Activated CD8-positive, alpha-beta T cell treated with anti-CD3 and anti-CD28 coated beads, Interleukin-2, amount 10 ng/mL, durations not matched to agents 7 days and 5 days (primary cell): Measurements from ENCODE around the gene CCDC39. TPM values are rescaled to one million over a fixed set of nuclear protein-coding genes. Genes with fewer than 3 reads are reported as not detected.
"Not testable (repeated sequence)": the region's sequence is repeated elsewhere in the genome, so short reads cannot be mapped to it uniquely, and the experiment has no call there.

Source experiments
- ATAC-seq: fragments of 150-1000 bp; cut with Tn5 transposase; one replicate; pipeline ENCODE4 v1.10.0; 2021; ENCODE audit warnings: moderate library complexity
- CTCF ChIA-PET: fragments of 350-600 bp; sonication (Branson Sonifier 250); formaldehyde crosslinking; loops from one replicate; lab custom pipeline; 2021; ENCODE audit warnings: antibody characterized with exemption; lab: Charles Lee
- POLR2A ChIA-PET: fragments of 350-600 bp; sonication (Branson Sonifier 250); formaldehyde crosslinking; loops from one replicate; lab custom pipeline; 2021; ENCODE audit warnings: antibody characterized with exemption; lab: Charles Lee
- DNase-seq: peaks from one replicate; pipeline ENCODE4 v3.0.0-alpha.2; 2020
- H3K27ac Mint-ChIP-seq: one replicate; pipeline ENCODE4 v1.8.0; 2021; ENCODE audit warnings: mild to moderate bottlenecking, mixed read lengths
- H3K27me3 Mint-ChIP-seq: one replicate; pipeline ENCODE4 v1.8.0; 2021; ENCODE audit warnings: low read depth, mixed read lengths
- H3K36me3 Mint-ChIP-seq: one replicate; pipeline ENCODE4 v1.8.0; 2021; ENCODE audit warnings: low read depth, mixed read lengths
- H3K4me1 Mint-ChIP-seq: one replicate; pipeline ENCODE4 v1.8.0; 2021; ENCODE audit warnings: low read depth, mixed read lengths
- H3K4me3 Mint-ChIP-seq: one replicate; pipeline ENCODE4 v1.8.0; 2021; ENCODE audit warnings: mild to moderate bottlenecking, mixed read lengths
- H3K9me3 Mint-ChIP-seq: one replicate; pipeline ENCODE4 v1.8.0; 2022; ENCODE audit warnings: mixed read lengths; ENCODE audit not compliant: insufficient read depth
- total RNA-seq, 2 experiments: library from RNA; stranded (reverse); gene quantifications; one replicate each; pipeline ENCODE4 v1.2.3, GENCODE V29; 2021

Gene CCDC39
- total RNA-seq, 2 experiments from 2014 or later, result not detected

DNA sequence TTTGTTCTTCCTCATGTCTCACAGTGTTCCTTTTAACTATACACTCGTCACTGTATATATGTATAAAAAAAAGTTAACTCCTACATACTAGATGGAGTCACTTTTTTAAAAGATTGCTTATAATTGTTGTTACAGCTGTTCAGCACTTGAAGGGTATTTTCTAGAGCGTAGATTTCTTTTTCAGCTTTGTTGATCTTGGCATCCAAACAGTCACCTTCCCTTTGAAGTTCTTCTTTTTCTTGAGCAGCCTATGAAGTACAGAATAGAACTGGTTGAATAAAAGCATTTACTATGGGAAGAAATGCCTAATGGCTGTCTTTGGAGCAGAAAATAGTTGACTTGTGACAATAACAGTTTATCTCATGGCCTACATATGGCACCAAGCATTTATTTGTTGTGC is 59.6 kb downstream of the CCDC39 start:
- POLR2A ChIA-PET, result no interaction called here
- CTCF ChIA-PET, result no interaction called here
- no peak overlapping the region for H3K27ac Mint-ChIP-seq
- H3K4me3 Mint-ChIP-seq, result no peak overlapping the region
- H3K27me3 Mint-ChIP-seq, result no peaks in the 10 kb centered on the region
- ATAC-seq, result no peak
- peaks cover under 1% of the 10 kb centered on the region for H3K9me3 Mint-ChIP-seq
- DNase-seq, result no peak
- H3K4me1 Mint-ChIP-seq, result peaks cover 5% of the 10 kb centered on the region
- H3K36me3 Mint-ChIP-seq, result peaks cover 58% of the 10 kb centered on the region

DNA sequence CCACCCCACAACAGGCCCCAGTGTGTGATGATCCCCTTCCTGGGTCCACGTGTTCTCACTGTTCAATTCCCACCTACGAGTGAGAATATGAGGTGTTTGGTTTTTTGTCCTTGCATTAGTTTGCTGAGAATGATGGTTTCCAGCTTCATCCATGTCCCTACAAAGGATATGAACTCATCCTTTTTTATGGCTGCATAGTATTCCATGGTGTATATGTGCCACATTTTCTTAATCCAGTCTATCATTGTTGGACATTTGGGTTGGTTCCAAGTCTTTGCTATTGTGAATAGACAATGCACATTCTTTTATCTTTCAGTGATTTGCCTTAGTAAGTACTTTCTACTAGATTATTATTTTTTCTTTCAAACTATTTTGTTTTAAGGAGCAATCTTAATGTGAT is 60.7 kb downstream of the CCDC39 start:
- H3K27ac Mint-ChIP-seq, H3K27me3 Mint-ChIP-seq, CTCF ChIA-PET, DNase-seq, H3K9me3 Mint-ChIP-seq, H3K4me3 Mint-ChIP-seq, POLR2A ChIA-PET, H3K4me1 Mint-ChIP-seq, ATAC-seq: not testable (repeated sequence)
- H3K36me3 Mint-ChIP-seq, result peaks cover 49% of the 10 kb centered on the region

DNA sequence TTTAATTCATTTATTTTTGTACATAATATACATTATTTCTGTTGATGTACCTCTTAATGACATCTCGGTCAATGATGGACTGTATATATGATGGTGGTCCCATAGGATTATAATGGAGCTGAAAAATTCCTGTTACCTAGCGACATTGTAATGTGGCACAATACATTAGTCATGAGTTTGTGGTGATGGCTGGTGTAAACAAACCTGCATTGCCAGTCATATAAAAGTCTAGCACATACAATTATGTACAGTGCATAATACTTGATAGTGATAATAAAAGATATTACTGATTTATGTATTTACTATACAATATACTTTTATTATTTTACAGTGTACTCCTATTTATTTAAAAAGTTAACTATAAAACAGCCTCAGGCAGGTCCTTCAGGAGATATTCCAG is 62.2 kb downstream of the CCDC39 start:
- ATAC-seq (no peak), DNase-seq (no peak)
- H3K4me1 Mint-ChIP-seq, result no peaks in the 10 kb centered on the region
- no peak overlapping the region for H3K4me3 Mint-ChIP-seq
- no peaks in the 10 kb centered on the region for H3K27me3 Mint-ChIP-seq
- POLR2A ChIA-PET, result no interaction called here
- H3K27ac Mint-ChIP-seq, result no peak overlapping the region
- CTCF ChIA-PET, result interaction anchor here (0.9 kb wide), 1 partner anchor 10 kb away, joined by 3 read pairs; no protein-coding TSS in a partner anchor
- no peaks in the 10 kb centered on the region for H3K9me3 Mint-ChIP-seq
- H3K36me3 Mint-ChIP-seq, result peaks cover 50% of the 10 kb centered on the region

DNA sequence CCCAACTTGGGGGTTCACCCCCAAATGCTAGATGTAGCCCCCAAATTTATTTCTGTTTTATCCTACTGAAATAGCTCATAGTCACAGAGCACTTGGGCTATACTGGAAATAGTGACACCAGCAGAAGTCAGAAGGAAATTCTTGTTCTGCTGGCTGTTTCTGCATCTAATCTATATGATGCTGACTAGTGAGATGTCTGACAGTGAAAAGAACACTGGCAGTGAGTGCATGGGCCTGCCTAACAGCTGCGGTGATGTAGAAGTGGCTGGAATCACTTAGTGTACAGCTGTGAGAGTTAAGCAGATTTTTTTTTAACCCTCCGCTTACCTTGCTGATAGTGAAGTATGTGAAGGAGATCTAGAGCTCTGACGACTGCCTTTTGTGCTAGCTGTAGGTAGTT is 63.3 kb downstream of the CCDC39 start:
- no peaks in the 10 kb centered on the region for H3K27me3 Mint-ChIP-seq
- no peak overlapping the region for H3K4me3 Mint-ChIP-seq
- H3K9me3 Mint-ChIP-seq, result no peaks in the 10 kb centered on the region
- no peaks in the 10 kb centered on the region for H3K4me1 Mint-ChIP-seq
- no peak overlapping the region for H3K27ac Mint-ChIP-seq
- ChIA-PET CTCF (interaction anchor here (0.8 kb wide), 1 partner anchor 966 kb away, joined by 3 read pairs; no protein-coding TSS in a partner anchor), POLR2A (interaction anchor here (0.6 to 1.2 kb wide), 3 partner anchors 13 to 1052 kb away, joined by 3 to 7 read pairs (median 5); partner anchors contain the start of gene TTC14)
- peak; percentile 36 for ATAC-seq
- DNase-seq, result no peak
- peaks cover 49% of the 10 kb centered on the region for H3K36me3 Mint-ChIP-seq

DNA sequence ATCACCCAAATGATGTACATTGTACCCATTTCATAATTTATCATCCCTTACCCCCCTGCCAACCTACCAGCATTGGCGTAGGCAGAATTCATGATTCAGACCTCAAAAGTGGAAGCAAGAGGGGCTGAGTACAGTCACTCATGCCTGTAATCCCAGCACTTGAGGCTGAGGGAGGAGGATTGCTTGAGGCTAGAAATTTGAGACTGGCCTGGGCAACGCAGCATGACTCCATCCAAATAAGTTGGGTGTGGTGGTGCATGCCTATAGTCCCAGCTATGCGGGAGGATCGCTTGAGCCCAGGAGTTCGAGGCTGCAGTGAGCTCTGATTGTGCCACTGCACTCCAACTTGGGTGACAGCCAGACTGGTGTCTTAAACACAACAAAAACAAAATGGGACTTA is 66.9 kb downstream of the CCDC39 start:
- Mint-ChIP-seq H3K36me3 (peaks cover 53% of the 10 kb centered on the region), H3K4me1 (no peaks in the 10 kb centered on the region), H3K27ac (no peak overlapping the region), H3K27me3 (no peaks in the 10 kb centered on the region), H3K9me3 (no peaks in the 10 kb centered on the region), H3K4me3 (no peak overlapping the region)
- DNase-seq (no peak), ATAC-seq (no peak)
- ChIA-PET CTCF (no interaction called here), POLR2A (no interaction called here)

DNA sequence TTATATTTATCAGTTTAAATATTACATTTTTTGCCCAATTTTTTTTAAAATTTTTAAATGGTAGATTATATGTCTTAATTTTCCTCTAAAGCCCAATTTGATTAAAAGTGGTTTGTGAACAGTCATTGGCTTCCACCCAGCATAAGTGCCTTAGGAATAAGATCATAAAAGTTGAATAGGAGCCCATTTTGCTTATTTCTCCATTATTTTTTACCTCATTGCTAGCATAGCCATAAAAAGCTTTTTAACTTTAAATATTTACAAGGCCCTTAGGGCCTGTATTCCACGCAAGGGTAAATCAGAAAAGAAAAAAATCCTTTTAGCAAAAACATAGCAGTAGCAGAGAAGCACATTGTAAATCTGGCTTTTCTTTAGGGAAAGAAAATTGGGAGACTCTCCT is 68.3 kb downstream of the CCDC39 start:
- peaks cover 61% of the 10 kb centered on the region for H3K36me3 Mint-ChIP-seq
- H3K27me3 Mint-ChIP-seq, result no peaks in the 10 kb centered on the region
- no peak for ATAC-seq
- no peak for DNase-seq
- ChIA-PET POLR2A (interaction anchor here (1.2 kb wide), 1 partner anchor 9 kb away, joined by 3 read pairs; the partner anchor contains the start of gene TTC14), CTCF (interaction anchor here (1.2 kb wide), 1 partner anchor 9 kb away, joined by 3 read pairs; the partner anchor contains the start of gene TTC14)
- no peak overlapping the region for H3K27ac Mint-ChIP-seq
- no peaks in the 10 kb centered on the region for H3K9me3 Mint-ChIP-seq
- H3K4me1 Mint-ChIP-seq, result peaks cover 3% of the 10 kb centered on the region
- H3K4me3 Mint-ChIP-seq, result no peak overlapping the region

DNA sequence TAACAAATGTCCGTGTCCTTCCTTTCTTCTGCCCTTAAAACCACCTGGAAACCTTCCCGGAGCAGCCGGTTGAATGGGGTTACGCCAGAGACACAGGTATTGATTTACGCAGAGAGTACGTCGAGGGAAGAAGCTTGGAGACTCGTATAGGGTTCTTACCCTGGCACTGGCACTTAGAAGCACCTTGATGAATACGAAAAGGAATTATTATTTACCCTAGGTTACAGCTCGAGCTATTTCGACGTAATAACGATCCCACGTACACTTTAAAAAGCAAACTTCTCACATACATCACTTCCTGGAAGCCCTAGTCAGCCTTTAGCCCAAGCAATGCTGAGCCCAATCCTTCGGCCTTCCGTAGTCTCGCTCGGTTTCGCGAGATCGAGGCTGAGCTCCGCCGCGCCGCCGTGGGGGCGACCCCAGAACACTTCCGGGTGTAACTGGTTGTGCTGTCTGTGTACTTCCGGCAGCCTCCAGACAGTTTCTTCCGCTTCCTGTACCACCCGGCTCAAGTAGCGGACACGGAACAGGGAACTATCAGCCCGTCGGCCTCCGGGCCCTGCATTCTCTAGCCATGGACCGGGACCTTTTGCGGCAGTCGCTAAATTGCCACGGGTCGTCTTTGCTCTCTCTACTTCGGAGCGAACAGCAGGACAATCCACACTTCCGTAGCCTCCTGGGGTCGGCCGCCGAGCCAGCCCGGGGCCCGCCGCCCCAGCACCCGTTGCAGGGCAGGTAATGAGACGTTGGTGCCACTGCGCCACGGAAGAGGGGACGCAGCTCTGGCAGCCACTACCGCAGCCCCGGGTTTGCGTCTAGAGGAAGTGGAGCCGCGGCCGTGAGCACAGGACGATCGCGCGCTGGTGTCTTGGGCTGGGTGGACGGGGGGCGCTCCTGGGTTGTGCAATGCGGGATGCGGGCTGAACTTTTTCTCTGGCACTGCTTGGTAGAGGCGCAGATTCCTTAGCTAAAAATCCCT is 77.3 kb downstream of the CCDC39 start, which contains the start of gene TTC14:
Gene TTC14, plus strand, starts transcription at position 476 of the 979 bp plus-strand sequence. Its CDS starts 99 bp downstream, at position 575.
- peaks cover 10% of the 10 kb centered on the region for H3K27me3 Mint-ChIP-seq
- peak within 1 kb of the TSS; percentile 98 for H3K4me3 Mint-ChIP-seq
- ChIA-PET POLR2A (interaction anchor here (0.6 to 1.9 kb wide), 8 partner anchors 9 to 1530 kb away, joined by 3 to 15 read pairs (median 4); partner anchors contain the start of genes CCDC39, FXR1 and ZMAT3), CTCF (interaction anchor here (0.6 to 2.1 kb wide), 5 partner anchors 8 to 310 kb away, joined by 3 to 6 read pairs (median 3); partner anchors contain the start of genes CCDC39 and FXR1)
- H3K4me1 Mint-ChIP-seq, result peaks cover 28% of the 10 kb centered on the region
- ATAC-seq (peak; percentile 94), DNase-seq (peak; percentile 96)
- H3K27ac Mint-ChIP-seq, result peak within 1 kb of the TSS; percentile 99
- H3K36me3 Mint-ChIP-seq, result peaks cover 43% of the 10 kb centered on the region
- H3K9me3 Mint-ChIP-seq, result no peaks in the 10 kb centered on the region

DNA sequence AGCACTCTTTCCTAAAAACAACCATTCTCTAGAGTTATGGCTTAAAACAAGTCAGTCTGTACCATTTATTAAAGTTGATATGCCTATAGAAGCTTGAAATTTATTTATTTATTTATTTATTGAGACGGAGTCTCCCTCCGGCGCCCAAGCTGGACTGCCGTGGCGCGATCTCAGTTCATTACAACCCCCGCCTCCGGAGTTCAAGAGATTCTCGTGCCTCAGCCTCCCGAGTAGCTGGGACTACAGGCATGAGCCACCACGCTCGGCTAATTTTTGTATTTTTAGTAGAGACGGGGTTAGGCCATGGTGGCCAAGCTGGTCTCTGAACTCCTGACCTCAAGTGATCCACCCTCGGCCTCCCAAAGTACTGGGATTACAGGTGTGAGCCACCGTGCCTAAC is 78.8 kb downstream of the CCDC39 start:
- no peak overlapping the region for H3K27ac Mint-ChIP-seq
- ATAC-seq (no peak), DNase-seq (no peak)
- peaks cover 25% of the 10 kb centered on the region for H3K4me1 Mint-ChIP-seq
- peaks cover 10% of the 10 kb centered on the region for H3K27me3 Mint-ChIP-seq
- H3K36me3 Mint-ChIP-seq, result peaks cover 31% of the 10 kb centered on the region
- ChIA-PET POLR2A (interaction anchor here (0.5 to 1.2 kb wide), 2 partner anchors 9 to 656 kb away, joined by 3 read pairs; no protein-coding TSS in a partner anchor), CTCF (no interaction called here)
- H3K9me3 Mint-ChIP-seq, result no peaks in the 10 kb centered on the region
- H3K4me3 Mint-ChIP-seq, result no peak overlapping the region

DNA sequence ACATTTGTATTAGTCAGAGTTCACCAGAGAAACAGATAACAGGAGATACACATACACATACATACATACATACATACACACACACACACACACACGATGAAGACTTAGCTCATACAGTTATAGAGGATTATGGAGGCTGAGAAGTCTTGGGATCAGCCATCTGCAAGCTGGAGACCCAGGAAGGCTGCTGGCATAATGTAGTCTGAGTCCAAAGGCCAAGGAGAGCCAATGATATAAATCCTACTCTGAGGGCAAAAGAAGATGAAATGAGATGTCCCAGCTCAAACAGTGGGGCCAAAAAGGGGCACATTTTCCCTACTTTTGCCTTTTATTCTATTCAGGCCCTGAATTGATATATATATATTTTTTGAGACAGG is 83.7 kb downstream of the CCDC39 start:
- Mint-ChIP-seq H3K27me3 (peaks cover 16% of the 10 kb centered on the region), H3K9me3 (no peaks in the 10 kb centered on the region), H3K4me3 (no peak overlapping the region), H3K36me3 (no peaks in the 10 kb centered on the region), H3K4me1 (no peaks in the 10 kb centered on the region), H3K27ac (no peak overlapping the region)
- no peak for ATAC-seq
- no peak for DNase-seq
- ChIA-PET POLR2A (no interaction called here), CTCF (interaction anchor here (0.7 to 1.1 kb wide), 4 partner anchors 12 to 672 kb away, joined by 3 to 5 read pairs (median 3); no protein-coding TSS in a partner anchor)

DNA sequence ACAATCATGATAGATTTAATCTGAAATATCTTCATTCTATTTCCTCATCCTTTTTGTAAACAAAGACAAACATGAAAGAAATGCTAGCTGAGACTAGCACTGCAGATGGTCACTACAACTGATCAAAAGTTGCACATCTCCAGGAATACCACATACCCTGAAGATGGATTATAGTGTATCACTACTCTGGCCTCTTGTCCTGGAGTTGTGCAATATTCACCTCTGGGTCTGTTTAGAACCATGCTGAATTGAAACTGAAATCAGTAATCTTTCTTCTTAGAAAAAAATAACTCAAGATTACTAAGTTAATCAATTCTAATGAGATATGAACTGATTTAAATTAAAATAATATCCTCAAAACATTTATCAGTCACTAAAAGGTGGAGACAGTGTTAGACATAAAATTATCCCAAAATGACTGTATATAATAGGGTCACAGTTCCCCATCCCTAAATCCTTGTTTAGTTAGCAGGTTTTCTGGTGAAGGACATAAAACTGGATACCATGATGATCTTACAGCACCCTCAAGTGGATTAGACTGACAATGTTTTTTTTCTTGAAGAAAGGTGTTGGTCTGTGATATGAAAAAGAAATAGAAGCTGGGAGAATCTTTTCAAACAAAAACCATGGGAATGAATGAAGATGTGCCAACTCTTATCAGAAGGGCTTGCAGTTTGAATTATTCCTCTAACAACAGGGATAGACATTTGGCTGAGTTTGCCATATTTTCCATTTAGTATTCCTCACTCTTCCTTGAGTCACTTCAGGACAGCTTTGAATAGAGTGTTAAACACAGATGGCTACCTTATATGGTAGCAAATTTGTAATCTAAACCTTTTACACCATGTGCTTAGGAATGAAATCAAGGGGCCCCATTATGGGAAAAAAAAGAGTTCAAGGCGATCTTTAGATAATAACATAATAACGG is 84.4 kb downstream of the CCDC39 start:
- Mint-ChIP-seq H3K9me3 (no peaks in the 10 kb centered on the region), H3K4me1 (no peaks in the 10 kb centered on the region), H3K27me3 (peaks cover 16% of the 10 kb centered on the region), H3K36me3 (no peaks in the 10 kb centered on the region), H3K27ac (no peak overlapping the region), H3K4me3 (no peak overlapping the region)
- ChIA-PET CTCF (interaction anchor here (0.7 to 1.1 kb wide), 4 partner anchors 11 to 671 kb away, joined by 3 to 5 read pairs (median 3); no protein-coding TSS in a partner anchor), POLR2A (no interaction called here)
- ATAC-seq (no peak), DNase-seq (no peak)

DNA sequence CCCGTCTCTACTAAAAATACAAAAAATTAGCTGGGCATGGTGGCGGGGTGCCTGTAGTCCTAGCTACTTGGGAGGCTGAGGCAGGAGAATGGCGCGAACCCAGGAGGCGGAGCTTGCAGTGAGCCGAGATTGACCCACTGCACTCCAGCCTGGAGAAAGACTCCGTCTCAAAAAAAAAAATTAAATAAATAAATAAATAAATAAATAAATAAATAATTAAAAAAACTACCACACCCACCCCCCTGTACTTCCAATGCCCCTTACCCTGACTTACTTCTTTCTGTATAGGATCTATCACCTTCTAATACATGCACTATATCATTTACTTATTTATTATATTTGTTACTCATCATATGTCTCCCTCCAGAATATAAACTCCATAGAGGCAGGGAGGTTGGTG is 85.7 kb downstream of the CCDC39 start:
- DNase-seq, H3K36me3 Mint-ChIP-seq, H3K9me3 Mint-ChIP-seq, H3K27me3 Mint-ChIP-seq, POLR2A ChIA-PET, ATAC-seq, H3K27ac Mint-ChIP-seq, H3K4me1 Mint-ChIP-seq, H3K4me3 Mint-ChIP-seq: not testable (repeated sequence)
- CTCF ChIA-PET, result interaction anchor here (0.5 kb wide), 1 partner anchor 27 kb away, joined by 3 read pairs; no protein-coding TSS in a partner anchor
